K562 (cell line): ENCODE data around the gene LBH. TPM values are rescaled to one million over a fixed set of nuclear protein-coding genes. Genes with fewer than 3 reads are reported as not detected.
A peak's percentile ranks its signal among the peaks of the same experiment; 100 is the strongest.

ENCODE experiments used
- ARID2 ChIP-seq: fragments of 450-650 bp; IDR thresholded peaks from 2 replicates; pipeline ENCODE4 v1.6.1; 2017; ENCODE audit warnings: antibody characterized with exemption, mild to moderate bottlenecking
- BRD9 ChIP-seq: fragments of 450-650 bp; IDR thresholded peaks from 2 replicates; pipeline ENCODE4 v1.6.1; 2018; ENCODE audit warnings: low read depth; ENCODE audit not compliant: partially characterized antibody
- CC2D1A ChIP-seq: fragments of 450-650 bp; IDR thresholded peaks from 2 replicates; pipeline ENCODE4 v1.6.1; 2017; ENCODE audit warnings: mild to moderate bottlenecking
- CREB1 ChIP-seq, 2 experiments: sonication (generic) in 1 of 2; formaldehyde crosslinking in 1 of 2; IDR thresholded peaks; 2 replicates each; pipeline versions ENCODE4 v1.6.1 to v1.8.0; 2012 to 2022; ENCODE audit warnings: inconsistent platforms in 1 of 2, mild to moderate bottlenecking in 1 of 2, missing genetic modification reagents in 1 of 2, moderate library complexity in 1 of 2
- EGR1 ChIP-seq: fragments of 450-650 bp; conservative IDR thresholded peaks from 2 replicates; pipeline ENCODE4 v1.6.1; 2017; ENCODE audit warnings: mild to moderate bottlenecking
- EP300 ChIP-seq: IDR thresholded peaks from 2 replicates; pipeline ENCODE4 v1.6.1; 2012; ENCODE audit warnings: low read length, improper control_type of control experiment
- GATAD2B ChIP-seq: fragments of 450-650 bp; IDR thresholded peaks from 2 replicates; pipeline ENCODE4 v1.6.1; 2017; ENCODE audit warnings: mild to moderate bottlenecking, borderline replicate concordance
- HDAC1 ChIP-seq, 2 experiments: fragments of 450-650 bp; IDR thresholded peaks; 2 replicates each; pipeline ENCODE4 v1.6.1; 2016 to 2017; ENCODE audit warnings: inconsistent platforms in 1 of 2, mild to moderate bottlenecking in 1 of 2, moderate library complexity in 1 of 2
- HLTF ChIP-seq: fragments of 450-650 bp; IDR thresholded peaks from 2 replicates; pipeline ENCODE4 v1.6.1; 2016
- ILF3 ChIP-seq: fragments of 450-650 bp; IDR thresholded peaks from 2 replicates; pipeline ENCODE4 v1.6.1; 2018; ENCODE audit warnings: antibody characterized with exemption, mild to moderate bottlenecking, moderate library complexity, borderline replicate concordance
- MEF2D ChIP-seq: conservative IDR thresholded peaks from 2 replicates; pipeline ENCODE4 v1.6.1; 2016; ENCODE audit warnings: low read depth, missing genetic modification characterization, missing compliant biosample characterization
- NFATC3 ChIP-seq: fragments of 450-650 bp; IDR thresholded peaks from 2 replicates; pipeline ENCODE4 v1.6.1; 2017; ENCODE audit warnings: mild to moderate bottlenecking
- PHB2 ChIP-seq: fragments of 450-650 bp; IDR thresholded peaks from 2 replicates; pipeline ENCODE4 v1.6.1; 2017; ENCODE audit warnings: low read depth
- POLR2A ChIP-seq: fragments of 450-650 bp; conservative IDR thresholded peaks from 2 replicates; pipeline ENCODE4 v1.6.1; 2016
- PTBP1 ChIP-seq: fragments of 200-400 bp; formaldehyde crosslinking; IDR thresholded peaks from 2 replicates; pipeline ENCODE4 v1.6.1; 2017; ENCODE audit warnings: low read depth, low read length
- RFX7 ChIP-seq: fragments of 250-450 bp; sonication (Bioruptor Pico); IDR thresholded peaks from 2 replicates; pipeline ENCODE4 v1.5.1; 2021; ENCODE audit warnings: mild to moderate bottlenecking
- SP1 ChIP-seq: sonication (generic); formaldehyde crosslinking; IDR thresholded peaks from 2 replicates; pipeline ENCODE4 v1.8.1; 2022; ENCODE audit warnings: mild to moderate bottlenecking, missing genetic modification reagents
- TARDBP ChIP-seq: fragments of 450-650 bp; IDR thresholded peaks from 2 replicates; pipeline ENCODE4 v1.6.1; 2016
- TCF3 ChIP-seq: sonication (generic); formaldehyde crosslinking; IDR thresholded peaks from 2 replicates; pipeline ENCODE4 v1.4.0; 2020; ENCODE audit warnings: mild to moderate bottlenecking, missing genetic modification reagents
- TEAD2 ChIP-seq: fragments of 450-650 bp; IDR thresholded peaks from 2 replicates; pipeline ENCODE4 v1.6.1; 2016; ENCODE audit warnings: missing genetic modification characterization, control low read depth, missing compliant biosample characterization
- TEAD4 ChIP-seq, 2 experiments: sonication (generic) in 1 of 2; formaldehyde crosslinking in 1 of 2; IDR thresholded peaks; 2 replicates each; pipeline versions ENCODE4 v1.6.1 to v1.8.0; 2012 to 2022; ENCODE audit warnings: borderline replicate concordance in 1 of 2, inconsistent platforms in 1 of 2, low read length in 1 of 2, mild to moderate bottlenecking in 1 of 2, missing genetic modification reagents in 1 of 2
- ZNF24 ChIP-seq: fragments of 450-650 bp; IDR thresholded peaks from 2 replicates; pipeline ENCODE4 v1.6.1; 2016
- ZNF398 ChIP-seq: fragments of 250-450 bp; sonication (Bioruptor Pico); IDR thresholded peaks from 2 replicates; pipeline ENCODE4 v1.8.0; 2021; ENCODE audit warnings: moderate library complexity, mild to moderate bottlenecking, inconsistent platforms
- ZNF589 ChIP-seq: fragments of 200-800 bp; sonication (Bioruptor generic); IDR thresholded peaks from 2 replicates; pipeline ENCODE4 v1.6.1; 2016; ENCODE audit warnings: low read depth, missing genetic modification characterization, missing compliant biosample characterization
- polyA plus RNA-seq, 8 experiments: library from polyadenylated mRNA; depleted of rRNA in 4 of 8; stranded (reverse) in 5 of 8; unstranded in 3 of 8; fragments of >200 nt; fragmentation: Nextera tagmentation in 2 of 8; fragmentation: Illumina TruSeq in 1 of 8; extraction: Ambion mirVana in 2 of 8; extraction: Trizol in 1 of 8; gene quantifications; 2 replicates each; pipeline versions ENCODE4 v1.2.1 to v1.2.3, GENCODE V29; 2011 to 2014; ENCODE audit warnings: inconsistent platforms in 1 of 8, missing spikeins in 1 of 8
- total RNA-seq, 7 experiments: library from RNA; depleted of rRNA in 6 of 7; stranded (reverse); fragments of >200 nt in 6 of 7; fragmentation: Illumina TruSeq in 2 of 7; extraction: Trizol in 2 of 7; gene quantifications; 2 replicates each; pipeline versions ENCODE4 v1.2.1 to v1.2.3, GENCODE V29; 2011 to 2021; ENCODE audit warnings: low replicate concordance in 1 of 7
- TF ChIP-seq, protein P1 (sequence below): IDR thresholded peaks from 2 replicates; pipeline ENCODE4 v1.6.1; 2012; ENCODE audit warnings: low read depth, low read length, improper control_type of control experiment, borderline replicate concordance
- TF ChIP-seq, protein P2 (sequence below): IDR thresholded peaks from 2 replicates; pipeline ENCODE4 v1.6.1; 2014; ENCODE audit warnings: antibody characterized with exemption

LBH gene
- total and polyA plus RNA-seq, 9 of the 15 experiments (the other 6 are each of a cell fraction or from before 2014, with no cell fraction given) = 3.1 to 13.4 (median 7.4) TPM

GRCh38 chr2:30253873-30254684 is 22.7 kb downstream of the LBH start (continued):
- TF ChIP-seq, protein P1, sequence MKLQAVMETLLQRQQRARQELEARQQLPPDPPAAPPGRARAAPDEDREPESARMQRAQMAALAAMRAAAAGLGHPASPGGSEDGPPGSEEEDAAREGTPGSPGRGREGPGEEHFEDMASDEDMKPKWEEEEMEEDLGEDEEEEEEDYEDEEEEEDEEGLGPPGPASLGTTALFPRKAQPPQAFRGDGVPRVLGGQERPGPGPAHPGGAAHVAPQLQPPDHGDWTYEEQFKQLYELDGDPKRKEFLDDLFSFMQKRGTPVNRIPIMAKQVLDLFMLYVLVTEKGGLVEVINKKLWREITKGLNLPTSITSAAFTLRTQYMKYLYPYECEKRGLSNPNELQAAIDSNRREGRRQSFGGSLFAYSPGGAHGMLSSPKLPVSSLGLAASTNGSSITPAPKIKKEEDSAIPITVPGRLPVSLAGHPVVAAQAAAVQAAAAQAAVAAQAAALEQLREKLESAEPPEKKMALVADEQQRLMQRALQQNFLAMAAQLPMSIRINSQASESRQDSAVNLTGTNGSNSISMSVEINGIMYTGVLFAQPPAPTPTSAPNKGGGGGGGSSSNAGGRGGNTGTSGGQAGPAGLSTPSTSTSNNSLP = 0 out of 2 replicates have a peak, but pooled peaks have one; percentile 46
- peak; percentile 83; the same call in 1 of the 2 replicates for TF ChIP-seq CC2D1A
- no peak for TF ChIP-seq ZNF24
- TF ChIP-seq MEF2D (tag) = peak; percentile 45; the same call in 1 of the 2 replicates
- 0 out of 2 replicates have a peak, but pooled peaks have one; percentile 28 for TF ChIP-seq ILF3
- TF ChIP-seq TEAD2 = peak; percentile 18; the same call in 1 of the 2 replicates
- peak; percentile 99 for TF ChIP-seq TEAD4 (IDR thresholded peaks at IDR 0.05; ENCODE audit: low read length)
- TF ChIP-seq TEAD4 (CRISPR knock-in tag; IDR thresholded peaks at IDR 0.05; ENCODE audit: borderline replicate concordance) = no peak
- TF ChIP-seq ZNF589 (CRISPR knock-in tag) = peak; percentile 66; the same call in 1 of the 2 replicates
- TF ChIP-seq HDAC1 (IDR thresholded peaks at IDR 0.05) = peak in 1 of 2 experiments; percentile 30; a peak in 1 of 4 replicates
- 0 out of 2 replicates have a peak, but pooled peaks have one; percentile 29 for TF ChIP-seq NFATC3
- TF ChIP-seq TARDBP = peak; percentile 72; the same call in 1 of the 2 replicates
- peak; percentile 89 for TF ChIP-seq EP300
- TF ChIP-seq ARID2 = 0 out of 2 replicates have a peak, but pooled peaks have one; percentile 28
- TF ChIP-seq SP1 (CRISPR knock-in tag) = no peak
- TF ChIP-seq GATAD2B = peak; percentile 85
- peak; percentile 92 for TF ChIP-seq TCF3
- TF ChIP-seq PTBP1 = no peak
- TF ChIP-seq, protein P2, sequence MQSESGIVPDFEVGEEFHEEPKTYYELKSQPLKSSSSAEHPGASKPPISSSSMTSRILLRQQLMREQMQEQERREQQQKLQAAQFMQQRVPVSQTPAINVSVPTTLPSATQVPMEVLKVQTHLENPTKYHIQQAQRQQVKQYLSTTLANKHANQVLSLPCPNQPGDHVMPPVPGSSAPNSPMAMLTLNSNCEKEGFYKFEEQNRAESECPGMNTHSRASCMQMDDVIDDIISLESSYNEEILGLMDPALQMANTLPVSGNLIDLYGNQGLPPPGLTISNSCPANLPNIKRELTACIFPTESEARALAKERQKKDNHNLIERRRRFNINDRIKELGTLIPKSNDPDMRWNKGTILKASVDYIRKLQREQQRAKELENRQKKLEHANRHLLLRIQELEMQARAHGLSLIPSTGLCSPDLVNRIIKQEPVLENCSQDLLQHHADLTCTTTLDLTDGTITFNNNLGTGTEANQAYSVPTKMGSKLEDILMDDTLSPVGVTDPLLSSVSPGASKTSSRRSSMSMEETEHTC = no peak
- TF ChIP-seq HLTF = 0 out of 2 replicates have a peak, but pooled peaks have one; percentile 44
- peak; percentile 40; the same call in 1 of the 2 replicates for TF ChIP-seq CREB1 (IDR thresholded peaks at IDR 0.05)
- no peak for TF ChIP-seq CREB1 (CRISPR knock-in tag; IDR thresholded peaks at IDR 0.05)
- TF ChIP-seq RFX7 = no peak
- peak; percentile 60 for TF ChIP-seq BRD9
- TF ChIP-seq POLR2A = no peak
- no peak for TF ChIP-seq ZNF398
- peak; percentile 79 for TF ChIP-seq PHB2
- 0 out of 2 replicates have a peak, but pooled peaks have one; percentile 6 for TF ChIP-seq EGR1
